Activated CD8-positive, alpha-beta T cell treated with anti-CD3 and anti-CD28 coated beads for 36 hours (primary cell): ENCODE data around the gene SSU72. TPM values are rescaled to one million over a fixed set of nuclear protein-coding genes. Genes with fewer than 3 reads are reported as not detected.

Source experiments
- ATAC-seq: fragments of 200-7000 bp; cut with Tn5 transposase; one replicate; pipeline ENCODE4 v1.10.0; 2021; ENCODE audit warnings: mild to moderate bottlenecking, moderate library complexity
- CTCF ChIA-PET: fragments of 350-600 bp; sonication (Branson Sonifier 250); formaldehyde crosslinking; loops from one replicate; lab custom pipeline; 2021; ENCODE audit warnings: antibody characterized with exemption; lab: Charles Lee
- POLR2A ChIA-PET: fragments of 350-600 bp; sonication (Branson Sonifier 250); formaldehyde crosslinking; loops from one replicate; lab custom pipeline; 2021; ENCODE audit warnings: antibody characterized with exemption; lab: Charles Lee
- DNase-seq: peaks from one replicate; pipeline ENCODE4 v3.0.0-alpha.2; 2020
- H3K27ac Mint-ChIP-seq: one replicate; pipeline ENCODE4 v1.8.0; 2021; ENCODE audit warnings: mild to moderate bottlenecking, mixed read lengths
- H3K27me3 Mint-ChIP-seq: one replicate; pipeline ENCODE4 v1.8.0; 2021; ENCODE audit warnings: mixed read lengths
- H3K36me3 Mint-ChIP-seq: one replicate; pipeline ENCODE4 v1.8.0; 2021; ENCODE audit warnings: low read depth, mixed read lengths
- H3K4me1 Mint-ChIP-seq: one replicate; pipeline ENCODE4 v1.8.0; 2021; ENCODE audit warnings: low read depth, mixed read lengths
- H3K4me3 Mint-ChIP-seq: one replicate; pipeline ENCODE4 v1.8.0; 2021; ENCODE audit warnings: mild to moderate bottlenecking, moderate library complexity, mixed read lengths
- H3K9me3 Mint-ChIP-seq: one replicate; pipeline ENCODE4 v1.8.0; 2021; ENCODE audit warnings: mixed read lengths
- CTCF ChIP-seq: fragments of 200-600 bp; IDR thresholded peaks from one replicate; pipeline ENCODE4 v1.8.0; 2022; ENCODE audit warnings: antibody characterized with exemption, mild to moderate bottlenecking
- intact Hi-C: fragments of 100-400 bp; cut with micrococcal nuclease; formaldehyde crosslinking; loops from one replicate; pipeline ENCODE4 v1.10.0; 2022
- total RNA-seq, 2 experiments: library from RNA; stranded (reverse); gene quantifications; one replicate each; pipeline ENCODE4 v1.2.3, GENCODE V29; 2021

SSU72 gene
- total RNA-seq, 2 experiments from 2014 or later, result 111 to 113 TPM

GRCh38 chr1:1602968-1603506, 28.4 kb upstream of the SSU72 start:
- no peaks in the 10 kb centered on the region for H3K36me3 Mint-ChIP-seq

GRCh38 chr1:1602304-1602967, 27.8 kb upstream of the SSU72 start:
- intact Hi-C loops, result no loop called here
- DNase-seq, result no peak
- no peak overlapping the region for H3K4me3 Mint-ChIP-seq

More at GRCh38 chr1:1602968-1603506, 28.4 kb upstream of the SSU72 start:
- Mint-ChIP-seq H3K9me3 (no peaks in the 10 kb centered on the region), H3K4me3 (no peak overlapping the region), H3K27ac (no peak overlapping the region), H3K27me3 (peaks cover 7% of the 10 kb centered on the region), H3K4me1 (peaks cover 20% of the 10 kb centered on the region)
- intact Hi-C loops, result no loop called here
- POLR2A ChIA-PET, result interaction anchor here (1.8 to 3.0 kb wide), 3 partner anchors 11 to 26 kb away, joined by 4 to 13 read pairs (median 6); no protein-coding TSS in a partner anchor
- DNase-seq (no peak), ATAC-seq (no peak)
- CTCF ChIA-PET, result interaction anchor here (0.8 to 1.0 kb wide), 2 partner anchors 10 to 17 kb away, joined by 3 read pairs; no protein-coding TSS in a partner anchor
- no peak for TF ChIP-seq CTCF

GRCh38 chr1:1601564-1602303, 27.1 kb upstream of the SSU72 start:
- DNase-seq (no peak), ATAC-seq (no peak)
- ChIA-PET POLR2A (interaction anchor here (0.6 to 3.0 kb wide), 3 partner anchors 12 to 26 kb away, joined by 3 to 13 read pairs (median 6); no protein-coding TSS in a partner anchor), CTCF (no interaction called here)
- Mint-ChIP-seq H3K27ac (no peak overlapping the region), H3K27me3 (peaks cover 10% of the 10 kb centered on the region), H3K4me3 (no peak overlapping the region), H3K4me1 (peaks cover 13% of the 10 kb centered on the region), H3K36me3 (no peaks in the 10 kb centered on the region), H3K9me3 (no peaks in the 10 kb centered on the region)
- intact Hi-C loops, result no loop called here
- TF ChIP-seq CTCF, result no peak

More at GRCh38 chr1:1602304-1602967, 27.8 kb upstream of the SSU72 start:
- ChIA-PET CTCF (interaction anchor here (0.8 to 1.0 kb wide), 2 partner anchors 11 to 17 kb away, joined by 3 read pairs; no protein-coding TSS in a partner anchor), POLR2A (interaction anchor here (0.6 to 3.0 kb wide), 3 partner anchors 11 to 27 kb away, joined by 3 to 13 read pairs (median 6); no protein-coding TSS in a partner anchor)
- no peak overlapping the region for H3K27ac Mint-ChIP-seq
- no peak for ATAC-seq
- no peaks in the 10 kb centered on the region for H3K9me3 Mint-ChIP-seq
- no peaks in the 10 kb centered on the region for H3K36me3 Mint-ChIP-seq
- no peak for TF ChIP-seq CTCF
- peaks cover 10% of the 10 kb centered on the region for H3K27me3 Mint-ChIP-seq
- H3K4me1 Mint-ChIP-seq, result peaks cover 20% of the 10 kb centered on the region

GRCh38 chr1:1600861-1601563, 26.3 kb upstream of the SSU72 start:
- Mint-ChIP-seq H3K27ac (no peak overlapping the region), H3K9me3 (no peaks in the 10 kb centered on the region), H3K4me3 (peak overlapping the region; percentile 37), H3K27me3 (peaks cover 10% of the 10 kb centered on the region), H3K36me3 (no peaks in the 10 kb centered on the region), H3K4me1 (peaks cover 11% of the 10 kb centered on the region)
- no peak for ATAC-seq
- TF ChIP-seq CTCF, result no peak
- DNase-seq, result no peak
- POLR2A ChIA-PET, result no interaction called here
- CTCF ChIA-PET, result no interaction called here
- intact Hi-C loops, result no loop called here
